Panc1 (cell line): ENCODE data around the gene FXYD4. TPM values are rescaled to one million over a fixed set of nuclear protein-coding genes. Genes with fewer than 3 reads are reported as not detected.
A peak's percentile ranks its signal among the peaks of the same experiment; 100 is the strongest.

Experiments used
- ATAC-seq: fragments of 200-7000 bp; cut with Tn5 transposase; 2 replicates; pipeline ENCODE4 v1.9.1; 2020; ENCODE audit warnings: mild to moderate bottlenecking, moderate library complexity
- BruUV-seq: library from RNA; stranded (reverse); fragments of 400-500 nt; replicated peaks from 2 replicates; lab custom pipeline; 2021; lab: Mats Ljungman, UMichigan
- CTCF ChIA-PET: fragments of 300-600 bp; sonication (Branson Sonifier 250); formaldehyde crosslinking; loops from one replicate; lab custom pipeline; 2022; ENCODE audit warnings: antibody characterized with exemption; lab: Charles Lee
- POLR2A ChIA-PET: fragments of 300-600 bp; sonication (Branson Sonifier 250); formaldehyde crosslinking; loops from one replicate; lab custom pipeline; 2022; ENCODE audit warnings: antibody characterized with exemption; lab: Charles Lee
- DNase-seq: peaks from one replicate; pipeline ENCODE4 v3.0.0-alpha.2; 2010; ENCODE audit warnings: low read depth, low spot score
- H3K27ac ChIP-seq: 2 replicates; pipeline ENCODE4 v1.5.1; 2011; ENCODE audit warnings: mild to moderate bottlenecking, low read length, inconsistent platforms
- H3K27me3 ChIP-seq: fragments of 200-500 bp; sonication (Bioruptor generic); 2 replicates; pipeline ENCODE4 v1.6.0; 2014; ENCODE audit warnings: low read length, inconsistent platforms; ENCODE audit not compliant: control insufficient read depth, insufficient read depth
- H3K36me3 ChIP-seq: fragments of 200-500 bp; sonication (Bioruptor generic); 2 replicates; pipeline ENCODE4 v1.5.1; 2014; ENCODE audit warnings: inconsistent platforms, mild to moderate bottlenecking, low read length, moderate library complexity; ENCODE audit not compliant: control insufficient read depth, insufficient read depth
- H3K4me1 ChIP-seq: 2 replicates; pipeline ENCODE4 v1.5.1; 2011; ENCODE audit warnings: inconsistent platforms, mild to moderate bottlenecking, low read length, moderate library complexity; ENCODE audit not compliant: control insufficient read depth, insufficient read depth
- H3K4me3 ChIP-seq, 2 experiments: 2 replicates each; pipeline ENCODE4 v1.5.1; 2011 to 2012; ENCODE audit warnings: low read depth in 2 of 2, low read length in 2 of 2, mild to moderate bottlenecking in 2 of 2, inconsistent platforms in 1 of 2, moderate library complexity in 1 of 2
- H3K9me3 ChIP-seq: fragments of 200-500 bp; sonication (Bioruptor generic); 2 replicates; pipeline ENCODE4 v1.5.1; 2014; ENCODE audit warnings: low read depth, mild to moderate bottlenecking, inconsistent platforms, low read length, moderate library complexity; ENCODE audit not compliant: control insufficient read depth, insufficient read depth
- POLR2AphosphoS5 ChIP-seq: IDR thresholded peaks from 2 replicates; pipeline ENCODE4 v1.6.1; 2012; ENCODE audit warnings: mild to moderate bottlenecking, low read depth, low read length, moderate library complexity
- REST ChIP-seq, 2 experiments: IDR thresholded peaks; 2 replicates each; pipeline ENCODE4 v1.6.1; 2011 to 2012; ENCODE audit warnings: low read depth in 2 of 2, control low read depth in 1 of 2, low read length in 1 of 2, mild to moderate bottlenecking in 1 of 2, moderate library complexity in 1 of 2; ENCODE audit not compliant: insufficient read depth in 1 of 2
- SIN3A ChIP-seq: IDR thresholded peaks from 2 replicates; pipeline ENCODE4 v1.6.1; 2012; ENCODE audit warnings: low read depth, mild to moderate bottlenecking, low read length, moderate library complexity, borderline replicate concordance; ENCODE audit not compliant: insufficient read depth
- TCF7L2 ChIP-seq: IDR thresholded peaks from 2 replicates; pipeline ENCODE4 v1.6.1; 2011; ENCODE audit warnings: mild to moderate bottlenecking, low read depth, low read length, inconsistent platforms
- in situ Hi-C: cut with HindIII; loops from 2 replicates; pipeline ENCODE4 v1.10.0; 2016; ENCODE audit warnings: low sequenced_read_pairs, low pct_unique_long_range_greater_than_20kb
- intact Hi-C: fragments of 100-400 bp; cut with micrococcal nuclease; formaldehyde crosslinking; loops from one replicate; pipeline ENCODE4 v1.10.0; 2022; ENCODE audit not compliant: unreplicated experiment
- total RNA-seq: library from RNA; stranded (reverse); gene quantifications from one replicate; pipeline ENCODE4 v1.2.1, GENCODE V29; 2021; ENCODE audit not compliant: unreplicated experiment
- TF ChIP-seq, protein P1 (sequence below): fragments of 450-650 bp; IDR thresholded peaks from 2 replicates; pipeline ENCODE4 v1.5.1; 2017; ENCODE audit warnings: mild to moderate bottlenecking

The FXYD4 gene
- total RNA-seq, 1 experiment from 2014 or later = not detected

DNA sequence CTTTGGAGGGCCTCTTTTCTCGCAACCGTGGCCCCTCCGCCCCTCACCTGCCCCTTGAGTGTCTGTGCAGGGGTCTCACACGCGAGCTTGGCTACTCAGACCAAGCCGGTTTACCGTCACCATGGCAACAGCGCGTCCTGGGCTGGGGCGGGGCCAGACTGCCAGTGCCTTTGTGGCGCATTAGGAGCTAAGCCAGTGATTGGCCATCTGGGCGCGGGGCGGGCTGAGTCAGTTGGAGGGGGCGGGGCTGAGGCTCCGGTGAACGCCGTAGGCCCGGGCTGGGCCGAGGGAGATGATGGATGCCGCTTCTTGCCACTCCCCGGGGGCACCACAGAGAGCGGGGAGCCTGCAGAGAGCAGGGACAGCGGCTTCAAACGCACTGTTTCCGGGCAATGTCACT lies 48.7 kb upstream of the FXYD4 start:
- POLR2A ChIA-PET = interaction anchor here (0.6 kb wide), 1 partner anchor 126 kb away, joined by 8 read pairs; no protein-coding TSS in a partner anchor

DNA sequence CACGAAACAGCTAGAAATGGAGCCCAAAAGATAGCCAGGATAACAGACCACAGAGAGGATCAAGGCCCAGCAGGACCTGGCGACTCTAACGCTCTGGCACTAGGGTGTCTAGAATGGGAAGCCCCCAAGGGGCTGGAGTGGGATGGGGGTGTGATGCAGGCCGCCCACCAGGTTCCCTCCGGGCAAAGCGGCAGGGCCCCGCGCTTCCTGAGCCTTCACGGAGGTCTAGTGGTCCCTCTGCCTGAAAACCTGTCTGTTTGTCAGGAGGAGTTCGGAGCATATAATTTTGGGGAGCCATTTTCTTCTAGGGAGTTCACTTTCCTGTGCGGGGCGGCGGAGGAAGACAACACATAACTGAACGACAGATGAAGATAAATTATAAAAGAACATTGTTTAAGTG lies 48.2 kb upstream of the FXYD4 start:
- H3K4me1 ChIP-seq = no peaks in the 10 kb centered on the region
- in situ Hi-C loops (no loop called here), intact Hi-C loops (no loop called here)
- TF ChIP-seq POLR2AphosphoS5 (no peak), SIN3A (no peak), TCF7L2 (no peak), REST (IDR thresholded peaks at IDR 0.05; ENCODE audit: insufficient read depth in 1 of 2, low read depth in 2 of 2, low read length in 1 of 2) (no peak)
- TF ChIP-seq, protein P1, sequence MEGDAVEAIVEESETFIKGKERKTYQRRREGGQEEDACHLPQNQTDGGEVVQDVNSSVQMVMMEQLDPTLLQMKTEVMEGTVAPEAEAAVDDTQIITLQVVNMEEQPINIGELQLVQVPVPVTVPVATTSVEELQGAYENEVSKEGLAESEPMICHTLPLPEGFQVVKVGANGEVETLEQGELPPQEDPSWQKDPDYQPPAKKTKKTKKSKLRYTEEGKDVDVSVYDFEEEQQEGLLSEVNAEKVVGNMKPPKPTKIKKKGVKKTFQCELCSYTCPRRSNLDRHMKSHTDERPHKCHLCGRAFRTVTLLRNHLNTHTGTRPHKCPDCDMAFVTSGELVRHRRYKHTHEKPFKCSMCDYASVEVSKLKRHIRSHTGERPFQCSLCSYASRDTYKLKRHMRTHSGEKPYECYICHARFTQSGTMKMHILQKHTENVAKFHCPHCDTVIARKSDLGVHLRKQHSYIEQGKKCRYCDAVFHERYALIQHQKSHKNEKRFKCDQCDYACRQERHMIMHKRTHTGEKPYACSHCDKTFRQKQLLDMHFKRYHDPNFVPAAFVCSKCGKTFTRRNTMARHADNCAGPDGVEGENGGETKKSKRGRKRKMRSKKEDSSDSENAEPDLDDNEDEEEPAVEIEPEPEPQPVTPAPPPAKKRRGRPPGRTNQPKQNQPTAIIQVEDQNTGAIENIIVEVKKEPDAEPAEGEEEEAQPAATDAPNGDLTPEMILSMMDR = no peak
- H3K4me3 ChIP-seq = peak overlapping the region in 1 of 2 experiments; percentile 26; a peak in 1 of 4 replicates
- peaks cover 3% of the 10 kb centered on the region; the same call in 1 of the 2 replicates for H3K27me3 ChIP-seq
- H3K27ac ChIP-seq = no peak overlapping the region
- H3K9me3 ChIP-seq = no peaks in the 10 kb centered on the region
- ChIA-PET CTCF (no interaction called here), POLR2A (no interaction called here)
- ATAC-seq (no peak), DNase-seq (no peak)
- no peaks in the 10 kb centered on the region for H3K36me3 ChIP-seq
- no TSS peak for BruUV-seq

More for the DNA sequence above, 48.7 kb upstream of the FXYD4 start:
- intact Hi-C loops = no loop called here
- no peaks in the 10 kb centered on the region for H3K4me1 ChIP-seq
- DNase-seq (no peak), ATAC-seq (peak; percentile 86)
- H3K9me3 ChIP-seq = no peaks in the 10 kb centered on the region
- peak overlapping the region in 1 of 2 experiments; percentile 26; a peak in 1 of 4 replicates for H3K4me3 ChIP-seq
- no peaks in the 10 kb centered on the region for H3K36me3 ChIP-seq
- in situ Hi-C loops = no loop called here
- no peaks in the 10 kb centered on the region; the same call in 1 of the 2 replicates for H3K27me3 ChIP-seq
- no TSS peak for BruUV-seq
- TF ChIP-seq SIN3A (no peak), TCF7L2 (no peak), REST (IDR thresholded peaks at IDR 0.05; ENCODE audit: insufficient read depth in 1 of 2, low read depth in 2 of 2, low read length in 1 of 2) (no peak), POLR2AphosphoS5 (no peak)
- TF ChIP-seq, protein P1 = no peak
- CTCF ChIA-PET = no interaction called here
- no peak overlapping the region for H3K27ac ChIP-seq
